DND-41 (cell line): Measurements from ENCODE around the gene CHID1.

ENCODE experiments used
- ATAC-seq: fragments of 200-7000 bp; cut with Tn5 transposase; 3 replicates; pipeline ENCODE4 v1.9.1; 2021; ENCODE audit warnings: low read depth; ENCODE audit not compliant: insufficient read depth
- DNase-seq: peaks from one replicate; pipeline ENCODE4 v3.0.0-alpha.2; 2020
- H2AFZ ChIP-seq: 2 replicates; pipeline ENCODE4 v1.6.0; 2012; ENCODE audit warnings: low read depth, low read length
- H3K27ac ChIP-seq: 2 replicates; pipeline ENCODE4 v1.5.1; 2012; ENCODE audit warnings: low read length, inconsistent platforms
- H3K27me3 ChIP-seq: fragments of 200-600 bp; sonication (generic); 2 replicates; pipeline ENCODE4 v1.6.0; 2012; ENCODE audit warnings: low read length, mild to moderate bottlenecking, inconsistent platforms; ENCODE audit not compliant: insufficient read depth, poor library complexity
- H3K36me3 ChIP-seq: 2 replicates; pipeline ENCODE4 v1.5.1; 2012; ENCODE audit warnings: low read length, inconsistent platforms; ENCODE audit not compliant: insufficient read depth
- H3K4me1 ChIP-seq: 2 replicates; pipeline ENCODE4 v1.5.1; 2012; ENCODE audit warnings: mild to moderate bottlenecking, low read length; ENCODE audit not compliant: insufficient read depth
- H3K4me2 ChIP-seq: 2 replicates; pipeline ENCODE4 v1.6.0; 2012; ENCODE audit warnings: mild to moderate bottlenecking, moderate library complexity, low read length, inconsistent platforms; ENCODE audit not compliant: insufficient read depth
- H3K4me3 ChIP-seq, 2 experiments: fragments of 200-600 bp in 1 of 2; shearing (Covaris generic) in 1 of 2; 2 replicates each; pipeline ENCODE4 v1.5.1; 2012 to 2016; ENCODE audit warnings: inconsistent platforms in 2 of 2, low read length in 2 of 2, mild to moderate bottlenecking in 2 of 2, low read depth in 1 of 2, moderate library complexity in 1 of 2
- H3K79me2 ChIP-seq: 2 replicates; pipeline ENCODE4 v1.6.0; 2012; ENCODE audit warnings: low read length, inconsistent platforms; ENCODE audit not compliant: insufficient read depth
- H3K9ac ChIP-seq: 2 replicates; pipeline ENCODE4 v1.6.0; 2012; ENCODE audit warnings: low read depth, mild to moderate bottlenecking, inconsistent platforms, low read length, moderate library complexity
- H3K9me3 ChIP-seq: 2 replicates; pipeline ENCODE4 v1.5.1; 2012; ENCODE audit warnings: low read length, moderate library complexity, mild to moderate bottlenecking, inconsistent platforms; ENCODE audit not compliant: insufficient read depth, severe bottlenecking
- H4K20me1 ChIP-seq: 2 replicates; pipeline ENCODE4 v1.6.0; 2012; ENCODE audit warnings: low read length; ENCODE audit not compliant: insufficient read depth
- EZH2 ChIP-seq: IDR thresholded peaks from 3 replicates; pipeline ENCODE4 v1.6.1; 2012; ENCODE audit warnings: borderline replicate concordance, low read depth, mild to moderate bottlenecking, moderate library complexity, low read length, inconsistent platforms; ENCODE audit not compliant: severe bottlenecking
- TF ChIP-seq, protein P1 (sequence below): IDR thresholded peaks from 2 replicates; pipeline ENCODE4 v1.5.1; 2012; ENCODE audit warnings: borderline replicate concordance, low read length, moderate library complexity, mild to moderate bottlenecking; ENCODE audit not compliant: poor library complexity, severe bottlenecking; ENCODE audit errors: extremely low read depth

The CHID1 gene

GRCh38 chr11:947744-948143 lies 37.1 kb upstream of the CHID1 start:
- Histone ChIP-seq H3K4me3 (no peak overlapping the region), H3K4me2 (no peak overlapping the region), H2AFZ (no peak overlapping the region), H3K36me3 (peaks cover 20% of the 10 kb centered on the region), H3K79me2 (peaks cover 39% of the 10 kb centered on the region), H3K9ac (no peak overlapping the region), H4K20me1 (peaks cover 31% of the 10 kb centered on the region), H3K27ac (no peak overlapping the region), H3K4me1 (no peaks in the 10 kb centered on the region), H3K27me3 (no peaks in the 10 kb centered on the region), H3K9me3 (no peaks in the 10 kb centered on the region)
- DNase-seq = no peak
- ATAC-seq = no peak
- no peak for TF ChIP-seq EZH2
- TF ChIP-seq, protein P1, sequence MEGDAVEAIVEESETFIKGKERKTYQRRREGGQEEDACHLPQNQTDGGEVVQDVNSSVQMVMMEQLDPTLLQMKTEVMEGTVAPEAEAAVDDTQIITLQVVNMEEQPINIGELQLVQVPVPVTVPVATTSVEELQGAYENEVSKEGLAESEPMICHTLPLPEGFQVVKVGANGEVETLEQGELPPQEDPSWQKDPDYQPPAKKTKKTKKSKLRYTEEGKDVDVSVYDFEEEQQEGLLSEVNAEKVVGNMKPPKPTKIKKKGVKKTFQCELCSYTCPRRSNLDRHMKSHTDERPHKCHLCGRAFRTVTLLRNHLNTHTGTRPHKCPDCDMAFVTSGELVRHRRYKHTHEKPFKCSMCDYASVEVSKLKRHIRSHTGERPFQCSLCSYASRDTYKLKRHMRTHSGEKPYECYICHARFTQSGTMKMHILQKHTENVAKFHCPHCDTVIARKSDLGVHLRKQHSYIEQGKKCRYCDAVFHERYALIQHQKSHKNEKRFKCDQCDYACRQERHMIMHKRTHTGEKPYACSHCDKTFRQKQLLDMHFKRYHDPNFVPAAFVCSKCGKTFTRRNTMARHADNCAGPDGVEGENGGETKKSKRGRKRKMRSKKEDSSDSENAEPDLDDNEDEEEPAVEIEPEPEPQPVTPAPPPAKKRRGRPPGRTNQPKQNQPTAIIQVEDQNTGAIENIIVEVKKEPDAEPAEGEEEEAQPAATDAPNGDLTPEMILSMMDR = no peak

DNA sequence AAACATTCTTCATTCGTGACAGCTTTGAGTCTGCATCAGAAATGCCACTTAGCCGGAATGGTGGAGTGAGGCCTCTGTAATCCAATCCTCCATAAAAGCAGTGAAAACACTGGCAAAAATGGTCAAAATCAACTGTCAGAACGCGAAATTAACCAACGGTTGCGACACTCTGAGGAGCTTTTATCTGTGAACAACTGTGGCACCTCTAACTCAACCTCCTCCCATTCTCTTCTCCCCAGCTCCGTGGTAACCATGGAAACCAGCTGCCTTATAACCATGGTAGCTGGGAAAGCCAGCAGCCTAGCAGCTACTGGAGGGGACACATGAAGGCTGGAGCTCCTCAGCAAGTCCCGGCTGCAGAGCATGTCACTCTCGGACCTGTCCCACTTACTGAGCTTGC lies 35.4 kb upstream of the CHID1 start:
- Histone ChIP-seq H3K9me3 (no peaks in the 10 kb centered on the region), H3K4me1 (no peaks in the 10 kb centered on the region), H3K27ac (no peak overlapping the region), H2AFZ (no peak overlapping the region), H3K27me3 (no peaks in the 10 kb centered on the region), H4K20me1 (peaks cover 30% of the 10 kb centered on the region), H3K4me2 (no peak overlapping the region), H3K4me3 (no peak overlapping the region), H3K36me3 (peaks cover 20% of the 10 kb centered on the region), H3K9ac (no peak overlapping the region), H3K79me2 (peaks cover 41% of the 10 kb centered on the region)
- no peak for DNase-seq
- ATAC-seq = no peak
- TF ChIP-seq, protein P1 = no peak
- TF ChIP-seq EZH2 = no peak

DNA sequence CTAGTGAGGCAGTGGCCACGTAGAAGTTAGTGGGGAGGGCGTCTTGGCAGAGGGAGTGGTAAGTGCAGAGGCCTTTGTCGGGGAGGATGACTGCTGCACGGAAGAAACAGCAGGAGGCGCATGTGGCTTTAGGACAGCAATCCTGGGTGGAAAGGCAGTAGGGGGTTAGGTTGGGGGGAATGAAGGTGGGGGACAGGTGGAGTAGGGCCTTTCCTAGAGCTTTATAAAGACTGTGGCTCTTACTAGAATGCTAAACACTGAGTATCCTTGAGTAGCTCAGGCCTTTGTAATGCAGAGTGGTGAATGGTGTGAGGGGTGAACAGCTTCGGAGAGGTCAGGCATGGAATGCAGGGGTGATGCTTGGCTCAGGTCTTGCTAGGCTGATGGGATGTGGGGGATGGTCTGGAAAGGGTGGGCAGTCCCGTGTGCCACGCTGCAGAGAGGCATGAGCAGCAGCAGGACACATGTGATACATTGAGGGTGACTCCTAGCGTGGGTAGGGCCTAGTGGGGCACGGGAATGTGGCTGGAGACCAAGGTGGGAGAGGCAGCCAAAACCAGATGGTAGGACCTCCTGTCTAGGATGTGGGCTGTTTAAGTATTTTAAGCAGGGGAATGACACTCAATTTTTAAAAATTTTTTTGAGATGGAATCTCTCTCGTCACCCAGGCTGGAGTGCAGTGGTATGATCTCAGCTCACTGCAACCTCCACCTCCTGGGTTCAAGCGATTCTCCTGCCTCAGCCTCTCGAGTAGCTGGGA lies 34.3 kb upstream of the CHID1 start:
- Histone ChIP-seq H2AFZ (no peak overlapping the region), H3K36me3 (peaks cover 20% of the 10 kb centered on the region), H3K4me3 (no peak overlapping the region), H3K9ac (no peak overlapping the region), H4K20me1 (peaks cover 37% of the 10 kb centered on the region), H3K4me2 (no peak overlapping the region), H3K9me3 (no peaks in the 10 kb centered on the region), H3K27me3 (no peaks in the 10 kb centered on the region), H3K79me2 (peaks cover 52% of the 10 kb centered on the region), H3K4me1 (no peaks in the 10 kb centered on the region), H3K27ac (no peak overlapping the region)
- no peak for TF ChIP-seq EZH2
- TF ChIP-seq, protein P1 = no peak
- DNase-seq (no peak), ATAC-seq (no peak)

DNA sequence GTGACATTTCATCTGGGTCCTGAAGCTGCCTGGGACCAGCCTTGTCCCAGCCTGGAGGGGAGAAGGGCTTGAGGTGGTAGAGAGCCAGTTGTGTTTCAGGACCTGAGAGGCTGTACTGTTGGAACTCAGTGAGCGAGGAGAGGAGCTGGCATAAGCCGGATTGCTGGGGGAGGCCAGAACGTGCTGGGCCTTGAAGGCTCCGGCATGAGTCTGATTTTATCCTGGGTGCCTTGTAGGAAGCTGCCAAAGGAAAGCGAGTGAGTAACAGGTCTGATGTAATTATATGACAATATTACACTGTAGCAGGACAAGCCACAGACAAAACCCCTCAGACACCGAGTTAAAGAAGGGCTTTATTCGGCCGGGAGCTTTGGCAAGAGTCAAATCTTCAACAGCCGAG lies 32.2 kb upstream of the CHID1 start:
- Histone ChIP-seq H2AFZ (no peak overlapping the region), H3K9me3 (no peaks in the 10 kb centered on the region), H3K36me3 (peaks cover 18% of the 10 kb centered on the region), H3K79me2 (peaks cover 65% of the 10 kb centered on the region), H3K9ac (no peak overlapping the region), H3K4me2 (no peak overlapping the region), H3K27ac (no peak overlapping the region), H3K4me3 (no peak overlapping the region), H3K27me3 (no peaks in the 10 kb centered on the region), H3K4me1 (no peaks in the 10 kb centered on the region), H4K20me1 (peaks cover 43% of the 10 kb centered on the region)
- no peak for DNase-seq
- TF ChIP-seq, protein P1 = no peak
- TF ChIP-seq EZH2 = no peak
- ATAC-seq = no peak
